Breast epithelium (tissue), 4 donors: Measurements from ENCODE around the gene MTMR6. TPM values are rescaled to one million over a fixed set of nuclear protein-coding genes. Genes with fewer than 3 reads are reported as not detected.
A peak's percentile ranks its signal among the peaks of the same experiment; 100 is the strongest.

Source experiments
- DNase-seq, 2 donors: peaks; one replicate each; pipeline ENCODE4 v3.0.0-alpha.2; 2019; ENCODE audit warnings: low spot score in 2 of 2
- H3K27ac ChIP-seq, 2 donors: fragments of 200-600 bp; sonication (generic) in 1 of 2; one replicate each; pipeline ENCODE4 v1.5.1; 2016 to 2019; ENCODE audit warnings: mild to moderate bottlenecking in 1 of 2
- H3K27me3 ChIP-seq, 2 donors: fragments of 200-600 bp; sonication (generic) in 1 of 2; one replicate each; pipeline versions ENCODE4 v1.5.1 to v1.6.0; 2017 to 2019; ENCODE audit warnings: control low read depth in 1 of 2, mild to moderate bottlenecking in 1 of 2
- H3K36me3 ChIP-seq: fragments of 200-600 bp; one replicate; pipeline ENCODE4 v1.5.1; 2019
- H3K4me1 ChIP-seq, 2 donors: fragments of 200-600 bp; sonication (generic); one replicate each; pipeline ENCODE4 v1.5.1; 2016 to 2019; ENCODE audit warnings: control low read depth in 1 of 2
- H3K4me3 ChIP-seq, 3 donors: fragments of 200-600 bp; sonication (generic); 1 replicate in 2 of 3; 2 replicates in 1 of 3; pipeline ENCODE4 v1.5.1; 2016 to 2019; ENCODE audit warnings: mild to moderate bottlenecking in 3 of 3, moderate library complexity in 2 of 3
- H3K9me3 ChIP-seq, 2 donors: fragments of 200-600 bp; sonication (generic) in 1 of 2; one replicate each; pipeline ENCODE4 v1.5.1; 2016 to 2019; ENCODE audit warnings: control low read depth in 1 of 2
- CTCF ChIP-seq, 3 donors: fragments of 450-650 bp; IDR thresholded peaks; one replicate each; pipeline ENCODE4 v1.5.1; 2016 to 2017; ENCODE audit warnings: antibody characterized with exemption in 3 of 3, mild to moderate bottlenecking in 3 of 3, moderate library complexity in 3 of 3
- POLR2A ChIP-seq: fragments of 450-650 bp; IDR thresholded peaks from one replicate; pipeline ENCODE4 v1.6.1; 2016; ENCODE audit warnings: antibody characterized with exemption, mild to moderate bottlenecking, moderate library complexity
- POLR2AphosphoS5 ChIP-seq, 3 donors: sonication (generic); formaldehyde crosslinking; IDR thresholded peaks; one replicate each; pipeline ENCODE4 v1.6.1; 2017; ENCODE audit warnings: antibody characterized with exemption in 3 of 3
- intact Hi-C: fragments of 100-400 bp; cut with DNase I; formaldehyde crosslinking; loops from one replicate; pipeline ENCODE4 v1.15.1; 2023; ENCODE audit warnings: low total_unique reads
- total RNA-seq, 3 donors: library from RNA; depleted of rRNA; stranded (reverse); fragments of >200 nt; gene quantifications; one replicate each; pipeline ENCODE4 v1.1.0, GENCODE V29; 2016

The MTMR6 gene
- total RNA-seq, 3 donors from 2014 or later: 17.4 to 26.1 (median 20.6) TPM

- no peaks in the 10 kb centered on the region for H3K36me3 ChIP-seq
- H3K4me1 ChIP-seq: peaks cover 0 to 6% of the 10 kb centered on the region in 2 donors
- peak overlapping the region; percentile 91 to 94 for H3K27ac ChIP-seq
- H3K27me3 ChIP-seq: peaks cover 0 to 6% of the 10 kb centered on the region in 2 donors
- H3K9me3 ChIP-seq: no peaks in the 10 kb centered on the region
- TF ChIP-seq POLR2AphosphoS5 (IDR thresholded peaks at IDR 0.05) (peak in 1 of 3 donors; percentile 11), CTCF (IDR thresholded peaks at IDR 0.05) (no peak)
- intact Hi-C loops: no loop called here
- no peak for DNase-seq
- H3K4me3 ChIP-seq: peak overlapping the region; percentile 73 to 91 (median 82)
Observed at GRCh38 chr13:25300861-25301346, 13.6 kb upstream of the MTMR6 start.

GRCh38 chr13:25295701-25296100, 8.4 kb upstream of the MTMR6 start:
- intact Hi-C loops: no loop called here
- no peaks in the 10 kb centered on the region for H3K9me3 ChIP-seq
- H3K4me3 ChIP-seq: no peak overlapping the region
- no peaks in the 10 kb centered on the region for H3K4me1 ChIP-seq
- TF ChIP-seq POLR2A (no peak), POLR2AphosphoS5 (IDR thresholded peaks at IDR 0.05) (no peak), CTCF (IDR thresholded peaks at IDR 0.05) (no peak)
- no peak overlapping the region for H3K27ac ChIP-seq
- H3K36me3 ChIP-seq: no peaks in the 10 kb centered on the region
- H3K27me3 ChIP-seq: peaks cover 0 to 9% of the 10 kb centered on the region in 2 donors
- no peak for DNase-seq

GRCh38 chr13:25295228-25295627, 7.9 kb upstream of the MTMR6 start:
- intact Hi-C loops: no loop called here
- no peaks in the 10 kb centered on the region for H3K9me3 ChIP-seq
- no peak overlapping the region for H3K27ac ChIP-seq
- no peak for TF ChIP-seq CTCF (IDR thresholded peaks at IDR 0.05)
- TF ChIP-seq POLR2AphosphoS5 (IDR thresholded peaks at IDR 0.05): no peak
- TF ChIP-seq POLR2A: no peak
- peaks cover 0 to 9% of the 10 kb centered on the region in 2 donors for H3K27me3 ChIP-seq
- no peaks in the 10 kb centered on the region for H3K36me3 ChIP-seq
- no peak overlapping the region for H3K4me3 ChIP-seq
- DNase-seq: no peak
- no peaks in the 10 kb centered on the region for H3K4me1 ChIP-seq

- peaks cover 0 to 9% of the 10 kb centered on the region in 2 donors for H3K27me3 ChIP-seq
- H3K4me1 ChIP-seq: no peaks in the 10 kb centered on the region
- H3K27ac ChIP-seq: no peak overlapping the region
- no peaks in the 10 kb centered on the region for H3K36me3 ChIP-seq
- TF ChIP-seq CTCF (IDR thresholded peaks at IDR 0.05) (no peak), POLR2AphosphoS5 (IDR thresholded peaks at IDR 0.05) (no peak), POLR2A (no peak)
- intact Hi-C loops: no loop called here
- DNase-seq: no peak
- no peaks in the 10 kb centered on the region for H3K9me3 ChIP-seq
- H3K4me3 ChIP-seq: no peak overlapping the region
Observed at GRCh38 chr13:25292301-25292700, 5.0 kb upstream of the MTMR6 start.

- TF ChIP-seq POLR2AphosphoS5 (IDR thresholded peaks at IDR 0.05) (no peak), CTCF (IDR thresholded peaks at IDR 0.05) (no peak), POLR2A (no peak)
- H3K27ac ChIP-seq: no peak overlapping the region
- intact Hi-C loops: no loop called here
- peaks cover 0 to 9% of the 10 kb centered on the region in 2 donors for H3K27me3 ChIP-seq
- H3K4me3 ChIP-seq: no peak overlapping the region
- H3K4me1 ChIP-seq: no peaks in the 10 kb centered on the region
- H3K9me3 ChIP-seq: no peaks in the 10 kb centered on the region
- H3K36me3 ChIP-seq: no peaks in the 10 kb centered on the region
- no peak for DNase-seq
Observed at GRCh38 chr13:25291691-25292090, 4.4 kb upstream of the MTMR6 start.
